Smooth muscle cell (in vitro differentiated cells): Measurements from ENCODE around the gene RSPH9. TPM values are rescaled to one million over a fixed set of nuclear protein-coding genes. Genes with fewer than 3 reads are reported as not detected.
"Not testable (repeated sequence)": the region's sequence is repeated elsewhere in the genome, so short reads cannot be mapped to it uniquely, and the experiment has no call there.

ENCODE experiments used
- DNase-seq: peaks from one replicate; lab custom pipeline; 2025; ENCODE audit not compliant: unreplicated experiment; lab: John Stamatoyannopoulos, UW
- H2AFZ ChIP-seq: fragments of 200-600 bp; sonication (generic); 2 replicates; pipeline ENCODE4 v1.6.0; 2016; ENCODE audit warnings: antibody characterized with exemption, low read depth, mild to moderate bottlenecking
- H3F3A ChIP-seq: fragments of 200-600 bp; sonication (generic); 2 replicates; pipeline ENCODE4 v1.6.0; 2017; ENCODE audit warnings: antibody characterized with exemption, low read depth
- H3K27ac ChIP-seq: fragments of 200-600 bp; sonication (generic); 2 replicates; pipeline ENCODE4 v1.5.1; 2016; ENCODE audit warnings: low read depth, mild to moderate bottlenecking
- H3K27me3 ChIP-seq: fragments of 200-600 bp; sonication (generic); 2 replicates; pipeline ENCODE4 v1.6.1; 2016; ENCODE audit warnings: low read depth, mild to moderate bottlenecking
- H3K36me3 ChIP-seq: fragments of 200-600 bp; sonication (generic); 2 replicates; pipeline ENCODE4 v1.5.1; 2016; ENCODE audit warnings: low read depth
- H3K4me1 ChIP-seq: fragments of 200-600 bp; sonication (generic); 2 replicates; pipeline ENCODE4 v1.5.1; 2016; ENCODE audit warnings: low read depth
- H3K4me2 ChIP-seq: fragments of 200-600 bp; sonication (generic); 2 replicates; pipeline ENCODE4 v1.6.0; 2016; ENCODE audit warnings: mild to moderate bottlenecking
- H3K4me3 ChIP-seq: fragments of 200-600 bp; sonication (generic); 2 replicates; pipeline ENCODE4 v1.5.1; 2016; ENCODE audit warnings: mild to moderate bottlenecking
- H3K79me2 ChIP-seq: fragments of 200-600 bp; sonication (generic); 2 replicates; pipeline ENCODE4 v1.6.0; 2016; ENCODE audit warnings: low read depth, mild to moderate bottlenecking
- H3K9ac ChIP-seq: fragments of 200-600 bp; sonication (generic); 2 replicates; pipeline ENCODE4 v1.6.0; 2016; ENCODE audit warnings: low read depth
- H3K9me3 ChIP-seq: fragments of 200-600 bp; sonication (generic); replicated peaks from 2 replicates; pipeline ENCODE4 v1.5.1; 2016; ENCODE audit warnings: low read depth
- H4K20me1 ChIP-seq: fragments of 200-600 bp; sonication (generic); 2 replicates; pipeline ENCODE4 v1.6.0; 2016; ENCODE audit warnings: low read depth
- CTCF ChIP-seq: fragments of 200-600 bp; sonication (generic); IDR thresholded peaks from 2 replicates; pipeline ENCODE4 v1.5.1; 2017; ENCODE audit warnings: borderline replicate concordance, mild to moderate bottlenecking, antibody characterized with exemption; ENCODE audit not compliant: insufficient read depth, poor library complexity, severe bottlenecking
- WGBS: methylation state at CpG from one replicate; pipeline ENCODE4 v1.1.7; 2016; ENCODE audit warnings: low lambda C conversion rate; 5-methylcytosine and 5-hydroxymethylcytosine counted together
- polyA plus RNA-seq: library from polyadenylated mRNA; unstranded; fragments of >200 nt; fragmentation: Nextera tagmentation; extraction: Ambion mirVana; gene quantifications from 2 replicates; pipeline ENCODE4 v1.2.1, GENCODE V29; 2016
- total RNA-seq: library from RNA; depleted of rRNA; stranded (reverse); fragments of >200 nt; gene quantifications from 2 replicates; pipeline ENCODE4 v1.2.3, GENCODE V29; 2014

RSPH9 gene
- total and polyA plus RNA-seq, 2 experiments from 2014 or later, result 1.9 to 2.5 TPM

GRCh38 chr6:43698584-43699349 is 53.9 kb downstream of the RSPH9 start:
- Histone ChIP-seq H3K4me2 (peak overlapping the region; percentile 66), H4K20me1 (no peaks in the 10 kb centered on the region), H2AFZ (no peak overlapping the region), H3K79me2 (no peaks in the 10 kb centered on the region), H3K9me3 (no peaks in the 10 kb centered on the region), H3K27ac (peak overlapping the region; percentile 21), H3K4me1 (peaks cover 39% of the 10 kb centered on the region), H3K36me3 (no peaks in the 10 kb centered on the region), H3K9ac (no peak overlapping the region), H3F3A (peaks cover 24% of the 10 kb centered on the region), H3K4me3 (no peak overlapping the region), H3K27me3 (no peaks in the 10 kb centered on the region)
- 39% methylated on average over 8 of the region's 8 CpGs for WGBS
- no peak for TF ChIP-seq CTCF
- DNase-seq, result no peak

- H3K27me3 ChIP-seq, result no peaks in the 10 kb centered on the region
- 42% methylated on average over 7 of the region's 7 CpGs for WGBS
- no peaks in the 10 kb centered on the region for H3K9me3 ChIP-seq
- DNase-seq, result no peak
- no peaks in the 10 kb centered on the region for H3K79me2 ChIP-seq
- H3K4me2 ChIP-seq, result peak overlapping the region; percentile 27
- H2AFZ ChIP-seq, result no peak overlapping the region
- H3K36me3 ChIP-seq, result no peaks in the 10 kb centered on the region
- H3F3A ChIP-seq, result peaks cover 26% of the 10 kb centered on the region
- H3K9ac ChIP-seq, result no peak overlapping the region
- no peak overlapping the region for H3K4me3 ChIP-seq
- peak overlapping the region; percentile 21 for H3K27ac ChIP-seq
- H3K4me1 ChIP-seq, result peaks cover 39% of the 10 kb centered on the region
- TF ChIP-seq CTCF, result no peak
- H4K20me1 ChIP-seq, result no peaks in the 10 kb centered on the region
These were observed 54.8 kb downstream of the RSPH9 start for GRCh38 chr6:43699564-43700186.

GRCh38 chr6:43700939-43701560 is 56.2 kb downstream of the RSPH9 start:
- not testable (repeated sequence) for H3K79me2 ChIP-seq, H3K4me2 ChIP-seq, H3K9me3 ChIP-seq, H3K27ac ChIP-seq, H3K36me3 ChIP-seq, H3K9ac ChIP-seq, H4K20me1 ChIP-seq, DNase-seq, H3K27me3 ChIP-seq, H2AFZ ChIP-seq, H3K4me3 ChIP-seq
- Histone ChIP-seq H3K4me1 (peaks cover 48% of the 10 kb centered on the region), H3F3A (peaks cover 26% of the 10 kb centered on the region)
- WGBS, result 96% methylated on average over 10 of the region's 10 CpGs

GRCh38 chr6:43702171-43702533 is 57.3 kb downstream of the RSPH9 start:
- DNase-seq, result no peak

More at GRCh38 chr6:43702171-43702533, 57.3 kb downstream of the RSPH9 start:
- H3K9ac ChIP-seq, result no peak overlapping the region
- H3K27me3 ChIP-seq, result no peaks in the 10 kb centered on the region
- H3K4me2 ChIP-seq, result peak overlapping the region; percentile 63
- peak overlapping the region; percentile 34 for H3K27ac ChIP-seq
- no peaks in the 10 kb centered on the region for H3K79me2 ChIP-seq
- H3K9me3 ChIP-seq, result no peaks in the 10 kb centered on the region
- no peak overlapping the region for H3K4me3 ChIP-seq
- no peak for TF ChIP-seq CTCF
- no peaks in the 10 kb centered on the region for H4K20me1 ChIP-seq
- no peak overlapping the region for H2AFZ ChIP-seq
- peaks cover 26% of the 10 kb centered on the region for H3F3A ChIP-seq
- H3K36me3 ChIP-seq, result no peaks in the 10 kb centered on the region
- 10% methylated on average over 2 of the region's 2 CpGs for WGBS
- peaks cover 48% of the 10 kb centered on the region for H3K4me1 ChIP-seq
